PC-9 (cell line): ENCODE measurements around the gene MTA3.

Experiments used
- CTCF ChIP-seq: fragments of 200-600 bp; sonication (generic); conservative IDR thresholded peaks from 2 replicates; pipeline ENCODE4 v1.6.1; 2017; ENCODE audit warnings: mixed run types, antibody characterized with exemption, mild to moderate bottlenecking, moderate library complexity
- EZH2 ChIP-seq: fragments of 200-600 bp; sonication (generic); IDR thresholded peaks from 2 replicates; pipeline ENCODE4 v1.8.0; 2017; ENCODE audit warnings: antibody characterized with exemption, low read depth

DNA sequence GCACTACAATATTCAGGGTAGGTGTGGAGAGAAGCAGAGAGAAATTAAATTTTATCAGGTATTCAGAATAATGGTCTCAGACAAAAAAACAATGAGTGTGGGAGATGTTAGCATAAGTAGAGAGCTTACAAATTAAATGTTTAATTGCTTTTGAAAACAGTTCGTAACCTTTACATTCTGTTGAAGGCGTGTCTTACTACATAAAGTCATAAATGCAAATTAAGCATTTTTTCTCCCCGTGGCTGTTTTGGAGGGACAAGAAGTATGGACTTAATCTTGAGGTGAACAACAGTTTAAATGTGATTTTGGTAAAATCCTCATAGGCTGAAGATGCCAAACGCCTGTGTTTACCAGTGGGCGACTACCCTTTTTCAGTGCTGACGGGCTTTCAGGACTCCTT, 139.7 kb downstream of the MTA3 start:
- TF ChIP-seq EZH2 (no peak), CTCF (no peak)
